Neural cell (in vitro differentiated cells): Measurements from ENCODE around the gene STRBP. TPM values are rescaled to one million over a fixed set of nuclear protein-coding genes. Genes with fewer than 3 reads are reported as not detected.

Experiments
- H2AFZ ChIP-seq: fragments of 200-600, 300-800 bp; sonication (generic), shearing (Covaris generic); 2 replicates; pipeline ENCODE4 v1.6.0; 2014; ENCODE audit warnings: low read depth, mild to moderate bottlenecking, antibody characterized with exemption, low read length, moderate library complexity
- H3F3A ChIP-seq: fragments of 200-600 bp; shearing (Covaris generic); 2 replicates; pipeline ENCODE4 v1.6.1; 2016; ENCODE audit warnings: mild to moderate bottlenecking, moderate library complexity, mixed read lengths, antibody characterized with exemption, low read length; ENCODE audit not compliant: insufficient read depth, poor library complexity, severe bottlenecking
- H3K27ac ChIP-seq: fragments of 200-600, 300-800 bp; sonication (generic), shearing (Covaris generic); 2 replicates; pipeline ENCODE4 v1.5.1; 2014; ENCODE audit warnings: mild to moderate bottlenecking, low read length, moderate library complexity
- H3K27me3 ChIP-seq: fragments of 300-800, 200-600 bp; sonication (generic), shearing (Covaris generic); 2 replicates; pipeline ENCODE4 v1.6.0; 2014; ENCODE audit warnings: mild to moderate bottlenecking, low read depth, low read length, moderate library complexity; ENCODE audit not compliant: insufficient read depth
- H3K36me3 ChIP-seq: fragments of 300-800, 200-600 bp; sonication (generic), shearing (Covaris generic); 2 replicates; pipeline ENCODE4 v1.5.1; 2014; ENCODE audit warnings: mild to moderate bottlenecking, antibody characterized with exemption, low read length, moderate library complexity; ENCODE audit not compliant: insufficient read depth
- H3K4me2 ChIP-seq: fragments of 300-800, 200-600 bp; sonication (generic), shearing (Covaris generic); 2 replicates; pipeline ENCODE4 v1.6.0; 2014; ENCODE audit warnings: mild to moderate bottlenecking, low read length
- H3K4me3 ChIP-seq: fragments of 300-800, 200-600 bp; sonication (generic), shearing (Covaris generic); 2 replicates; pipeline ENCODE4 v1.5.1; 2014; ENCODE audit warnings: mild to moderate bottlenecking, low read length, moderate library complexity
- H3K79me2 ChIP-seq: fragments of 200-600 bp; shearing (Covaris generic); replicated peaks from 2 replicates; pipeline ENCODE4 v1.6.0; 2014; ENCODE audit warnings: mild to moderate bottlenecking, low read length, moderate library complexity; ENCODE audit not compliant: insufficient read depth
- H3K9ac ChIP-seq: fragments of 300-800, 200-600 bp; sonication (generic), shearing (Covaris generic); 2 replicates; pipeline ENCODE4 v1.6.1; 2016; ENCODE audit warnings: mild to moderate bottlenecking, low read length, mixed read lengths
- H3K9me2 ChIP-seq: fragments of 200-600 bp; shearing (Covaris generic); 2 replicates; pipeline ENCODE4 v1.6.1; 2016; ENCODE audit warnings: mild to moderate bottlenecking, low read length, mixed read lengths; ENCODE audit not compliant: insufficient read depth
- H3K9me3 ChIP-seq: fragments of 200-600, 300-800 bp; sonication (generic), shearing (Covaris generic); 2 replicates; pipeline ENCODE4 v1.6.1; 2016; ENCODE audit warnings: mild to moderate bottlenecking, mixed run types, low read length, moderate library complexity, mixed read lengths
- H4K20me1 ChIP-seq: fragments of 200-600 bp; shearing (Covaris generic); 2 replicates; pipeline ENCODE4 v1.6.1; 2016; ENCODE audit warnings: mild to moderate bottlenecking, mixed run types; ENCODE audit not compliant: insufficient read depth
- CTCF ChIP-seq: fragments of 450-650 bp; IDR thresholded peaks from 2 replicates; pipeline ENCODE4 v1.5.1; 2014; ENCODE audit warnings: antibody characterized with exemption, mild to moderate bottlenecking, moderate library complexity; ENCODE audit not compliant: poor library complexity, severe bottlenecking
- EP300 ChIP-seq: fragments of 450-650 bp; conservative IDR thresholded peaks from 2 replicates; pipeline ENCODE4 v1.6.1; 2014; ENCODE audit warnings: antibody characterized with exemption, mild to moderate bottlenecking, moderate library complexity; ENCODE audit not compliant: poor library complexity, severe bottlenecking
- EZH2 ChIP-seq: fragments of 200-600, 300-800 bp; shearing (Covaris generic), sonication (generic); IDR thresholded peaks from 2 replicates; pipeline ENCODE4 v1.6.1; 2014; ENCODE audit warnings: antibody characterized with exemption, low read length, borderline replicate concordance, mild to moderate bottlenecking; ENCODE audit not compliant: insufficient read depth, poor library complexity, severe bottlenecking
- MXI1 ChIP-seq: fragments of 450-650 bp; conservative IDR thresholded peaks from 2 replicates; pipeline ENCODE4 v1.6.1; 2014; ENCODE audit warnings: antibody characterized with exemption, mild to moderate bottlenecking; ENCODE audit not compliant: poor library complexity, severe bottlenecking
- POLR2AphosphoS5 ChIP-seq: IDR thresholded peaks from 2 replicates; pipeline ENCODE4 v1.6.1; 2012
- RAD21 ChIP-seq: fragments of 450-650 bp; conservative IDR thresholded peaks from 2 replicates; pipeline ENCODE4 v1.6.1; 2014; ENCODE audit warnings: antibody characterized with exemption, mild to moderate bottlenecking, moderate library complexity
- REST ChIP-seq: IDR thresholded peaks from 2 replicates; pipeline ENCODE4 v1.6.1; 2012; ENCODE audit warnings: borderline replicate concordance
- SMC3 ChIP-seq: fragments of 450-650 bp; conservative IDR thresholded peaks from 2 replicates; pipeline ENCODE4 v1.6.1; 2014; ENCODE audit warnings: antibody characterized with exemption, mild to moderate bottlenecking, moderate library complexity; ENCODE audit not compliant: poor library complexity
- TAF1 ChIP-seq: IDR thresholded peaks from 2 replicates; pipeline ENCODE4 v1.6.1; 2012; ENCODE audit warnings: low read depth
- polyA plus RNA-seq: library from polyadenylated mRNA; depleted of rRNA; stranded (reverse); fragments of >200 nt; gene quantifications from 2 replicates; pipeline ENCODE4 v1.2.3, GENCODE V29; 2014

Gene STRBP
- polyA plus RNA-seq, 1 donor from 2014 or later: 64.6 TPM

GRCh38 chr9:123164285-123164684, 104.1 kb downstream of the STRBP start:
- H2AFZ ChIP-seq: no peak overlapping the region
- no peak overlapping the region for H3K4me3 ChIP-seq
- H3K4me2 ChIP-seq: no peak overlapping the region
- TF ChIP-seq POLR2AphosphoS5 (no peak), EZH2 (no peak), EP300 (no peak)
- no peaks in the 10 kb centered on the region for H3K79me2 ChIP-seq
- no peaks in the 10 kb centered on the region for H3K36me3 ChIP-seq
- H4K20me1 ChIP-seq: no peaks in the 10 kb centered on the region
- no peaks in the 10 kb centered on the region for H3K9me2 ChIP-seq
- no peaks in the 10 kb centered on the region for H3K27me3 ChIP-seq
- H3K27ac ChIP-seq: no peak overlapping the region
- H3F3A ChIP-seq: no peaks in the 10 kb centered on the region
- H3K9me3 ChIP-seq: no peaks in the 10 kb centered on the region
- no peak overlapping the region for H3K9ac ChIP-seq

GRCh38 chr9:123162791-123163345, 105.5 kb downstream of the STRBP start:
- Histone ChIP-seq H3K9me3 (no peaks in the 10 kb centered on the region), H3K4me3 (no peak overlapping the region), H3K27me3 (no peaks in the 10 kb centered on the region), H3K36me3 (no peaks in the 10 kb centered on the region), H3F3A (no peaks in the 10 kb centered on the region), H3K79me2 (no peaks in the 10 kb centered on the region), H4K20me1 (no peaks in the 10 kb centered on the region), H3K9ac (no peak overlapping the region), H3K9me2 (no peaks in the 10 kb centered on the region), H2AFZ (no peak overlapping the region), H3K27ac (no peak overlapping the region), H3K4me2 (no peak overlapping the region)
- TF ChIP-seq EP300 (no peak), EZH2 (no peak), RAD21 (no peak), MXI1 (no peak), TAF1 (no peak), CTCF (no peak), REST (no peak), POLR2AphosphoS5 (no peak), SMC3 (no peak)
